HG03354 (cell line): ENCODE results near the gene IGF2BP2.
"Not testable (repeated sequence)": the region's sequence is repeated elsewhere in the genome, so short reads cannot be mapped to it uniquely, and the experiment has no call there.

Experiments
- ATAC-seq: cut with Tn5 transposase; IDR thresholded peaks from one replicate; pipeline ENCODE4 v1.9.1; 2021; ENCODE audit warnings: mild to moderate bottlenecking; ENCODE audit not compliant: unreplicated experiment, poor library complexity, severe bottlenecking

Gene IGF2BP2

GRCh38 chr3:185813691-185814215 lies 11.1 kb downstream of the IGF2BP2 start:
- no peak for ATAC-seq

DNA sequence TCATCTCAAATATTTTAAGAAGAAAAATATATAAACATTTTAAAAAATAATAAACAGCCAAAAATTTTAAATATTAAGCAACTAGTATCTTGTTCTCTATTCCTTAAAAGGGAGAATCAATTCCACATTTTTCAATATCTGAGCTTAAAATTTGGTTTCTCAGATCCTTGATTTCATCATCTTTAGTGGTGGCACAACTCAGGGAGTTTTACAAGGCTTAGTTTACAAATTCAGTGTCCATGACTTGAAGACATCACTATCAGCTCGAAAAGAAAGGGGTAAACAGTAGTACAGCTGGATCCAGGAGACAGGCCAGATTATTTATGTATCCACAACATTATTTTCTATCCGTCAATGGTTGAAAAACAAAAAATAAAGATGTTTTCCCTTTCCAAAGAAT lies 11.6 kb downstream of the IGF2BP2 start:
- no peak for ATAC-seq

GRCh38 chr3:185807445-185808068 lies 17.3 kb downstream of the IGF2BP2 start:
- ATAC-seq = no peak

DNA sequence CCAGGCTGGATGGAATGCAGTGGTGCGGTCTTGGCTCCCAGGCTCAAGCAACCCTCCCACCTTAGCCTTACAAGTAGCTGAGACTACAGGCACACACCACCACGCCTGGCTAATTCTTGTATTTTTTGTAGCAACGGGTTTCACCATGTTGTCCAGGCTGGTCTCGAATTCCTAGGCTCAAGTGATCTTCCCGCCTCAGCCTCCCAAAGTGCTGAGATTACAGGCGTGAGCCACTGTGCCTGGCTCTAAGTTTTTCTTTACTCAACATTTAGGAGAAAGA lies 26.1 kb downstream of the IGF2BP2 start:
- not testable (repeated sequence) for ATAC-seq

GRCh38 chr3:185797993-185798830 lies 26.6 kb downstream of the IGF2BP2 start:
- ATAC-seq = no peak

DNA sequence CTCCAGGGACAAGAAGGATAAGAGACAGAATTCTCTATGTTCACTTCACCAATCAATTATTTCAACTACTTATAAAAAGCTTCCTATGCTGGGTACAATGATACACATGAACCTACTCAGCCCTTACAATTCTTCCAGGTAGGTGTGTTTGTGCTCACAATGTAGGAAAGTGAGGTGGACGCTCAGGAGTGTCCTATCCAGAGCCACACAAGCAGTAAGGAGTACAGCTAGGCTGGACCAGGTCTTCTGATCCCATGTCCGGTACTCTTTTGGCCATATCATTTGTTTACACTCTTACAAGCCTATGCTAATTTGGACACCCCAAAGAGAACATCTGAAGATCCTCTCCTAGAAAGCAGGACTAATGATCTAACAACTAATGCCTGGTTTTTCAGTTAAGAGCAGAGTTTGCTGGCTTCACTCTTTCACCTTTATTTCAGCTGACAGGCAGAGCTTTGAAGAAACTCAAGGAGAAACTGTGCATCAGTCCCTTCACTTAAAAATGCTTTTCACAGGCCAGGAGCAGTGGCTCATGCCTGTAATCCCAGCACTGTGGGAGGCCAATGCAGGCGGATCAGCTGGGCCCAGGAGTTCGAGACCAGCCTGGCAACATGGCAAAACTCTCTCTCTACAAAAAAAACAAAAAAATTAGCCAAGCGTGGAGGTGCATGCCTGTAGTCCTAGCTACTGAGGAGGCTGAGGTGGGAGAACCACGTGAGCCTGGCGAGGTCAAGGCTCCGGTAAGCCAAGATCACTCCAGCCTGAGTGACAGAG lies 27.5 kb downstream of the IGF2BP2 start:
- ATAC-seq = no peak

- no peak for ATAC-seq
These were observed 28.3 kb downstream of the IGF2BP2 start for GRCh38 chr3:185796431-185797107.

DNA sequence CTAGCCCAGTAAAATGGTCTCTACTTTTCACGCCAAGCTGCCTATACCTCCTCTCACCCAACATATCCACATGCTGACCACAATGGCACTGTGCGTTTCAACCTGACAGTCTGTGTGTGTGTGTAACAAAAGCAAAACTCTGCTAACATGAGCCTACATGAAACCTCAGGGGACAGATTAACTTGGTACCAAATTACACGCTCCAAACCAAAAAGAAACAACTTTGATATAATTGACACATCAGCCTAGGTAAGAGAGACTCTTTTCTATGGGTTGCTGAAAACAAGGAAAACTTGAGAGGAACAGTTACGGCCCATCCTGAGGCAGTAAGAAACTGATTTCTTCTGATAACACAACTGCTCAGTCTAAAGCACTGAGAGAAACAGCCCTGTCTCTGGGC lies 31.5 kb downstream of the IGF2BP2 start:
- no peak for ATAC-seq

- no peak for ATAC-seq
These were observed 31.9 kb downstream of the IGF2BP2 start for GRCh38 chr3:185792955-185793354.

DNA sequence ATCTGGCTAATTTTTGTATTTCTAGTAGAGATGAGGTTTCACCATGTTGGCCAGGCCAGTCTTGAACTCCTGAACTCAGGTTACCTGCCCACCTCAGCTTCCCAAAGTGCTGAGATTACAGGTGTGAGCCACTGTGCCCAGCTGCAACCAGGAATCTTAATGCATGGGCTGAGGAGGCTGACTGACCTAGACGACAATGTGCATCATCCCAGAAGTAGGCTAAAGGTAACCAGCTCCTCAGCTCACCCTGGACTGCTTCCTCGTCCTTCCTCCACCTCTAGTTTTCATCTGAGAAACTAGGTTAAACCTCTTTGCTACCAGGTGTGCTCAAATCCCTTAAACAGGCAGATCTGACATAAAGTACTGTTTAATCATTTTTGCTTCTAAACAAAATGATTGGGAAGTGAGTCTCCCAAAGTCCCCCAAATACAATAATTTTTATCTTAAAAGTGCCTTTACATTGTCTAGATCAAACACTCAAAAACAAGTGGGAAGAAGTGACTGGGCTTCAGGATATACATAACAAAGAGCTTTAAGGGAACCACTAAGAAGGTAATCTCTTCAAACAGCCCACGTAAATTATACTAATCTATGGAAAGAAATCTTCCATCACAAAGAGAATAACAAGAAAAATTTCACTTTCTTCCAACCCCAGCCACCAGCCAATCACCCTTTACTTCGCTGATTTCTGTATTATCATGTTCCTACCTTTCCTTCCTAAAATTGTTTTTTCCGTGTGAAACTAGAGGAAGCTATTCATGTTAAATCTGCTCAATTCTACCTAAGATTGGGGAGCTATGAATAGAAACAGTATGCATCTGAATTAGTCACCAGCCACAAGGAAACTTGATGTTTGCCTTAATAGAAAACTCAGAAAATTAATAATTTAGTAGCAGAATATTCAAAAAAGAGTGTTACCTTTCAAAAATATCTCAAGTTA lies 34.7 kb downstream of the IGF2BP2 start:
- no peak for ATAC-seq

- no peak for ATAC-seq
These were observed 35.7 kb downstream of the IGF2BP2 start for GRCh38 chr3:185789134-185789533.

DNA sequence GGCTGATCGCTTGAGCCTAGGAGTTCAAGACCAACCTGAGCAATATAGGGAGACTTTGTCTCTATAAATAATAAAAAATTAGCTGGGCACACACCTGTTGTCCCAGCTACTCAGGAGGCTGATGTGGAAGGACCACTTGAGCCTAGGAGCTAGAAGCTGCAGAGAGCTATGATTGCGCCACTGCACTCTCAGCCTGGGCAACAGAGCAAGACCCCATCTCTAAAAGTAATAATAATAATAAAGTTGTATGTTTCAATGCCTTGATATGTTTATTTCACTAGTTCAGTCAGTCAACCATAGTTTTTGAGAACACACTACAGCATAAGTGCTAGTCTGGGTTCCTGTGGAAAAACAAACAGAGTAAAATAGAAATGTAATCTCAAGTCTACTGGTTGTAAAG lies 36.5 kb downstream of the IGF2BP2 start:
- ATAC-seq = no peak

DNA sequence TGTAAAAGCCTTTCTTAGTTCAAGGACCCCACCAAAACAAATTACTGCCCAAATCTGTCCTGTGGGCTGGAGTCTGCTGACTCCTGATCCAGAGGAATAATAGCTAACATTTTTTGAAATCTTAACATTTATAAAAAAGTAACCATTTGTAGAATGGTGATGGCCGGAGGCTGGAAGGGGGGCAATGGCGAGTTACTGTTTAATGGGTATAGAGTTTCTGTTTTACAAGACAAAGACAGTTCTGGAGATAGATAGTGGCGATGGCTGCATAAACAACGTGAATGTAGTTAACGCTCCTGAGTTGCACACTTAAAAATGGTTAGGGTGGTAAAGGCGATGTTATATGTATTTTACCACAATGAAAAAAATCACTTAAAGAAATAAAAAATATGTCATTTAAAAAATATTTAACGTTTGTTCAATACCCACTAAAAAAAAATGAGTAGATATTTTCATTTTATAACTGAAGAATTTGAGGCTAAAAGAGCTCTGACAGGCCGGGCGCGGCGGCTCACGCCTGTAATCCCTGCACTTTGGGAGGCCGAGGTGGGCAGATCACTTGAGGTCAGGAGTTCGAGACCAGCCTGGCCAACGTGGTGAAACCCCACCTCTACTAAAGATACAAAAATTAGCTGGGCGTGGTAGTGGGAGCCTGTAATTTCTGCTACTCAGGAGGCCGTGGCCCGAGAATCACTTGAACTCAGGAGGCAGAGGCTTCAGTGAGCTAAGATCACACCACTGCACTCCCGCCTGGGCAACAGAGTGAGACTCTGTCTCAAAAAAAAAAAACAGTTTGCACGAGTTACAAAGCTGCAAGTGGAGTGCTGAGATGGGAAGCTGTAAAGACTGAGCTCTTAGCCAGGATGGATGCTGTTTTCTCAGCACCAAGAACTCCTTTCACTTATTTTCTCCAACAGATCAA lies 37.6 kb downstream of the IGF2BP2 start:
- ATAC-seq = no peak

GRCh38 chr3:185786258-185786657 lies 38.6 kb downstream of the IGF2BP2 start:
- not testable (repeated sequence) for ATAC-seq

DNA sequence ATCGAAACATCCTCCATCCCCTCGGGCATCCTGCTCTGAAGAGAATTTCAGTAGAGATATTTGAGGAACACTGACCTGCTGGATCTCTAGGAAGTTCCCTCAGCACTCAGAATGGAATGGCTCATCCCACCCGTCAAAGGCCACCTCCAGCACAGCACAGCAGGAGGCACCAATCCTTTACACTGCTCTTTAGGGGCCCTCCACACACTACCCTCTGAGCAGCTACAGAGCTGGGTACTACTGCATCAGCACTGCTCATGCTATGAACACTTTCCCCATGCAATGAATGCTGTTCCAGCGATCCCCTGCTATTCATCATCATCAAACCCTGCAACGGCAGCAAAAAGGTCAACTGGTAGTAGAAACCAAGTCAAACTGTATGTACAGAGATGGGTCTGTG lies 40.5 kb downstream of the IGF2BP2 start:
- no peak for ATAC-seq

DNA sequence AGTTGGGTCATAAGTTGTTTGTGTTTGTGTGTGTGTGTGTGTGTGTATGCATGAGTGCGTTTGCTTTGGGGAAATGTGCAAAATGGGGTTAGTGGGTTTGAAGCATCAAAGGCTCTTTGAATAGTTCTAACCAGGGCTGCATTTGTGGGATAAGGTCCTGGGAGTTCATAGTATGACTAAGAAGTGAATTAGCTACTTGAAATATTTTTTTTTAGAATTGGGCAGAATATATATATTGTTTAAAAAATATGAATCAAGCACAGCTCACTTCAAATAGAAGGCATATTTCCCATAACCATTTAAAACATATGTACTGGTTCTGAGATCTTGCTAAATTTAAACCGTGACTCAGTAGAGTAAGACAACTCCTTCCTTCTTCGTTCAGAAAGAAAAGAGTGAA lies 43.1 kb downstream of the IGF2BP2 start:
- ATAC-seq = no peak

DNA sequence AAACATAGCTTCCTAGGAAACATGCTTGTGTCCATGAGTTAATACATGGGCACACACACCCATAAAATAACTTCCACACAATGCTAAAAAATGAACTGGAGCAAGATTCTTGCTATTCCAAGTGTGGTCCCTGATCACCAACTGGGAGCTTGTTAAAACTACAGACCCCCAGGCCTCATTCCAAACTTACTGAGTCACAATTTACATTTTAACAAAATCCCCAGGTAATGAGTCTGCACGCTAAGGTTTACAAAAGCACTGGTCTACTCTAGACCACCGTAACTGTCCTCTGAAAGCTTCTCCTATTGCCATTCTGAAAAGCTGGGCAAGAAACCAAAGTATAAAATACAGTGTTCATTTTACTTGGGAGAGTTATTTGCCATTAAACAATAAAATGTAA lies 45.4 kb downstream of the IGF2BP2 start:
- no peak for ATAC-seq

GRCh38 chr3:185778821-185779220 lies 46.0 kb downstream of the IGF2BP2 start:
- ATAC-seq = no peak
